Frontal cortex (tissue), 4 donors: ENCODE results near the gene CHST11. TPM values are rescaled to one million over a fixed set of nuclear protein-coding genes. Genes with fewer than 3 reads are reported as not detected.

Experiments
- DNase-seq, 2 donors: peaks; one replicate each; pipeline ENCODE4 v3.0.0; 2012; ENCODE audit warnings: low spot score in 2 of 2
- FAIRE-seq: peaks from 2 replicates; lab custom pipeline; 2012; peaks lifted over from hg19 to GRCh38; lab: Jason Lieb, UNC
- total RNA-seq: library from RNA; depleted of rRNA; stranded (reverse); fragments of >200 nt; gene quantifications from one replicate; pipeline ENCODE4 v1.2.3, GENCODE V29; 2014
- donor health status: control.
- donor health status: control.
- donor health status: control.

Gene CHST11
- total RNA-seq, 1 donor from 2014 or later, result 22.0 TPM

GRCh38 chr12:104457746-104458693 lies 1.3 kb downstream of the CHST11 start:
- FAIRE-seq, result no peak
- DNase-seq, result peak; percentile 28 to 33

GRCh38 chr12:104458694-104459367 lies 2.1 kb downstream of the CHST11 start:
- FAIRE-seq (no peak), DNase-seq (peak in 1 of 2 donors; percentile 24)

GRCh38 chr12:104459368-104459909 lies 2.7 kb downstream of the CHST11 start:
- FAIRE-seq (no peak), DNase-seq (no peak)

GRCh38 chr12:104460041-104460719 lies 3.4 kb downstream of the CHST11 start:
- no peak for DNase-seq
- no peak for FAIRE-seq

- no peak for DNase-seq
- no peak for FAIRE-seq
Measured at GRCh38 chr12:104460973-104461698, 4.4 kb downstream of the CHST11 start.

GRCh38 chr12:104462325-104462724 lies 5.6 kb downstream of the CHST11 start:
- DNase-seq, result no peak
- no peak for FAIRE-seq

GRCh38 chr12:104462931-104463339 lies 6.2 kb downstream of the CHST11 start:
- no peak for FAIRE-seq
- DNase-seq, result no peak

- FAIRE-seq, result no peak
- no peak for DNase-seq
Measured at GRCh38 chr12:104463368-104463767, 6.6 kb downstream of the CHST11 start.

- DNase-seq, result no peak
- FAIRE-seq, result no peak
Measured at GRCh38 chr12:104464899-104465298, 8.2 kb downstream of the CHST11 start.

GRCh38 chr12:104466709-104467345 lies 10.1 kb downstream of the CHST11 start:
- DNase-seq, result no peak
- no peak for FAIRE-seq

- DNase-seq (no peak), FAIRE-seq (no peak)
Measured at GRCh38 chr12:104467346-104467837, 10.6 kb downstream of the CHST11 start.

GRCh38 chr12:104468371-104468770 lies 11.6 kb downstream of the CHST11 start:
- DNase-seq (no peak), FAIRE-seq (no peak)

GRCh38 chr12:104469066-104469465 lies 12.3 kb downstream of the CHST11 start:
- FAIRE-seq (no peak), DNase-seq (no peak)

- FAIRE-seq (no peak), DNase-seq (no peak)
Measured at GRCh38 chr12:104469523-104469922, 12.8 kb downstream of the CHST11 start.

GRCh38 chr12:104470521-104470920 lies 13.8 kb downstream of the CHST11 start:
- DNase-seq (no peak), FAIRE-seq (no peak)

GRCh38 chr12:104471336-104471735 lies 14.6 kb downstream of the CHST11 start:
- no peak for FAIRE-seq
- DNase-seq, result no peak

- FAIRE-seq, result no peak
Measured at GRCh38 chr12:104472748-104473147, 16.0 kb downstream of the CHST11 start.

GRCh38 chr12:104473374-104473983 lies 16.7 kb downstream of the CHST11 start:
- DNase-seq (no peak), FAIRE-seq (no peak)

More at GRCh38 chr12:104472748-104473147, 16.0 kb downstream of the CHST11 start:
- DNase-seq, result no peak
